GM19328 (cell line): Measurements from ENCODE around the gene RAB9B.

ENCODE experiments used
- ATAC-seq: cut with Tn5 transposase; IDR thresholded peaks from one replicate; pipeline ENCODE4 v1.9.1; 2021; ENCODE audit warnings: mild to moderate bottlenecking, moderate library complexity; ENCODE audit not compliant: unreplicated experiment

Gene RAB9B

GRCh38 chrX:103773445-103773844 lies 58.6 kb downstream of the RAB9B start:
- no peak for ATAC-seq
